Spleen (tissue), 11 donors: Measurements from ENCODE around the gene RPTOR. TPM values are rescaled to one million over a fixed set of nuclear protein-coding genes. Genes with fewer than 3 reads are reported as not detected.

ENCODE experiments used
- DNase-seq: peaks from one replicate; pipeline ENCODE4 v3.0.0-alpha.2; 2020
- H3K27ac ChIP-seq, 8 donors: fragments of 200-600 bp; sonication (generic) in 7 of 8; 1 replicate in 4 of 8; 2 replicates in 4 of 8; pipeline versions ENCODE4 v1.5.0 to v1.8.0; 2016 to 2021; ENCODE audit warnings: inconsistent platforms in 4 of 8, mild to moderate bottlenecking in 4 of 8, moderate library complexity in 1 of 8
- H3K27me3 ChIP-seq, 7 donors: fragments of 200-600 bp; sonication (generic) in 6 of 7; replicated peaks in 1 of 7; 1 replicate in 4 of 7; 2 replicates in 3 of 7; pipeline versions ENCODE4 v1.5.0 to v1.8.0; 2016 to 2021; ENCODE audit warnings: inconsistent platforms in 3 of 7, mild to moderate bottlenecking in 1 of 7
- H3K36me3 ChIP-seq, 6 donors: fragments of 200-600 bp; sonication (generic) in 5 of 6; 1 replicate in 4 of 6; 2 replicates in 2 of 6; pipeline versions ENCODE4 v1.5.0 to v1.8.0; 2016 to 2021; ENCODE audit warnings: inconsistent platforms in 2 of 6
- H3K4me1 ChIP-seq, 6 donors: fragments of 200-600 bp; sonication (generic) in 5 of 6; 1 replicate in 3 of 6; 2 replicates in 3 of 6; pipeline versions ENCODE4 v1.5.0 to v1.8.0; 2016 to 2021; ENCODE audit warnings: inconsistent platforms in 3 of 6
- H3K4me3 ChIP-seq, 8 donors: fragments of 200-600 bp; sonication (generic) in 7 of 8; 1 replicate in 4 of 8; 2 replicates in 4 of 8; pipeline versions ENCODE4 v1.5.0 to v1.8.0; 2016 to 2021; ENCODE audit warnings: inconsistent platforms in 4 of 8, mild to moderate bottlenecking in 4 of 8, moderate library complexity in 2 of 8
- H3K9me3 ChIP-seq, 8 donors: fragments of 200-600 bp; sonication (generic) in 7 of 8; 1 replicate in 4 of 8; 2 replicates in 4 of 8; pipeline versions ENCODE4 v1.5.0 to v1.8.0; 2016 to 2021; ENCODE audit warnings: inconsistent platforms in 4 of 8
- POLR2A ChIP-seq, 3 donors: fragments of 450-650 bp; IDR thresholded peaks; one replicate each; pipeline ENCODE4 v1.5.1; 2017; ENCODE audit warnings: antibody characterized with exemption in 3 of 3, mild to moderate bottlenecking in 1 of 3
- POLR2AphosphoS5 ChIP-seq, 3 donors: sonication (generic); formaldehyde crosslinking; IDR thresholded peaks; one replicate each; pipeline ENCODE4 v1.5.1; 2017; ENCODE audit warnings: antibody characterized with exemption in 3 of 3
- WGBS, 5 donors: extraction: QIAGEN DNeasy Blood & Tissue Kit in 3 of 5; methylation state at CpG; one replicate each; pipeline versions ENCODE4 v1.1.5 to v1.1.7; 2013 to 2018; 5-methylcytosine and 5-hydroxymethylcytosine counted together
- intact Hi-C: fragments of 100-400 bp; cut with DNase I; formaldehyde crosslinking; loops from one replicate; pipeline ENCODE4 v1.15.0; 2023; ENCODE audit warnings: low total_unique reads
- polyA plus RNA-seq, 3 donors: library from polyadenylated mRNA; stranded (reverse); fragments of 200-250 nt; gene quantifications; one replicate each; pipeline ENCODE4 v1.2.1, GENCODE V29; 2013
- total RNA-seq, 7 donors: library from RNA; depleted of rRNA in 3 of 7; stranded (reverse); fragments of >200 nt in 3 of 7; fragmentation: NEBNext Ultra II Directional in 4 of 7; extraction: Animal tissue kit (Norgen Biotek cat#: 25700) in 4 of 7; gene quantifications; one replicate each; pipeline versions ENCODE4 v1.1.0 to v1.2.1, GENCODE V29; 2016 to 2021
- TF ChIP-seq, protein P1 (sequence below), 11 experiments: fragments of 200-600 bp in 7 of 11; fragments of 450-650 bp in 4 of 11; sonication (generic) in 4 of 11; IDR thresholded peaks in 8 of 11; conservative IDR thresholded peaks in 3 of 11; 1 replicate in 7 of 11; 2 replicates in 4 of 11; pipeline versions ENCODE4 v1.4.0 to v1.8.0; 2016 to 2021; ENCODE audit warnings: antibody characterized with exemption in 11 of 11, inconsistent platforms in 4 of 11, mild to moderate bottlenecking in 1 of 11
- donor health status: healthy with polysubstance abuse.
- donor health status: DM: no; HTN: no; CAD: no; lungs with moderate emphysema.
- donor health status: DM: no; HTN: no; CAD: no.
- donor health status: Bipolar disorder and iron deficiency.
- donor health status: healthy.
- donor health status: DM: no; HTN: no; CAD: no.
- donor health status: DM: yes; HTN: yes; CAD: no.

RPTOR gene
- total and polyA plus RNA-seq, 10 donors: 3.1 to 61.2 (median 40.7) TPM

DNA sequence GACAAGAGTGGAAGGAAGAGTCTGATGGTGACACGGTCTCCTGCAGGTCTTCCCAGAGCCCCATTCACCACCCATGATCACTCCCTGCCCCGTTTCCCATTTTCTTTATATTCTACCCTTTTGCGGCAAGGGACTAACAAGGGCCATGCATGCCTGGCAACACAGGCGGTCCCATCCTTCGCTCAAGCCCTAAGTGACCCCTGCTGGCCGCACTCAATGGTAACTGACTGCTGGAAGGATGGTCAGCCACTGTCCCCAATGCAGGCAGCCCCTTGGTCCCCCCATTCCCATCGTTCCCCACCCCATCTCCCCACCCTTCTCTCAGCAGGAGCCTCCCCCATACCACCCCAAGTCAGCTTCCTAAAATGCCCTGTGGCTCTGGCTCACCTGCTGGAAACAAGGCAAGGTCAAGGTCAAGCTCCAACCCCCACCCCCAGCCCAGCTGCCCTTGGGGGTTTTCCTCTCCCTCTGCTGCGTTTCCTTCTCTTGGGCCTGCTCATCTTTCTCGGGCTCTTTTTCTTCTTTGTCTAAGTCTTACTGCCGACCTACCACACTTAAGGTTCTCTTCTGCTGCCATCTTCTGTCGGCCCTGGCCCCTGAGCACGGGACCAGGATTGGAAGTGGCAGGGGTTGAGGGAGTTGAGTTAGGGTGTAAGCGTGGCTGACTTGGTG lies 116.0 kb downstream of the RPTOR start:
- intact Hi-C loops: no loop called here

DNA sequence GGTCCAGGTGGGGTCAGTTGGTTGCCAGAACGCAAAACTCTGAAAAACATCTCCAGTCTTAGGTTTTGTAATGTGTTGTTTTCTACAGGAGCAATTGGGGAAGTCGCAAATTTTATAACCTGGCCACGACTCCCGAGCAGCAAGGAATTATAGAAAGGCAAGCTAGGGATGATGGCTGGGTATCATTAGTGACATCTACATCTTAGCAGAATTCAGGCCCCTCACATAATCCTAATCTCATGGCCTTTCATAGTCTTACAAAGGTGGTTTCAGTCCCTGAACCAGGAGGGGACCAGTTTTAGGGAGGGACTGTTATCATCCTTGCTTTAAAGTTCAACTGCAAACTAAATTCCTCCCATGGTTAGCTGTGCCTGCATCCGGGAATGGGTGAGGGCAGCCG lies 117.9 kb downstream of the RPTOR start:
- Histone ChIP-seq H3K36me3 (peaks cover 0 to 5% (median 0%) of the 10 kb centered on the region in 6 donors), H3K9me3 (peaks cover 0 to 5% (median 4%) of the 10 kb centered on the region in 8 donors), H3K27ac (no peak overlapping the region), H3K4me1 (peaks cover 11 to 46% (median 19%) of the 10 kb centered on the region in 6 donors), H3K27me3 (no peaks in the 10 kb centered on the region), H3K4me3 (no peak overlapping the region)
- intact Hi-C loops: no loop called here
- DNase-seq: no peak
- TF ChIP-seq, protein P1, sequence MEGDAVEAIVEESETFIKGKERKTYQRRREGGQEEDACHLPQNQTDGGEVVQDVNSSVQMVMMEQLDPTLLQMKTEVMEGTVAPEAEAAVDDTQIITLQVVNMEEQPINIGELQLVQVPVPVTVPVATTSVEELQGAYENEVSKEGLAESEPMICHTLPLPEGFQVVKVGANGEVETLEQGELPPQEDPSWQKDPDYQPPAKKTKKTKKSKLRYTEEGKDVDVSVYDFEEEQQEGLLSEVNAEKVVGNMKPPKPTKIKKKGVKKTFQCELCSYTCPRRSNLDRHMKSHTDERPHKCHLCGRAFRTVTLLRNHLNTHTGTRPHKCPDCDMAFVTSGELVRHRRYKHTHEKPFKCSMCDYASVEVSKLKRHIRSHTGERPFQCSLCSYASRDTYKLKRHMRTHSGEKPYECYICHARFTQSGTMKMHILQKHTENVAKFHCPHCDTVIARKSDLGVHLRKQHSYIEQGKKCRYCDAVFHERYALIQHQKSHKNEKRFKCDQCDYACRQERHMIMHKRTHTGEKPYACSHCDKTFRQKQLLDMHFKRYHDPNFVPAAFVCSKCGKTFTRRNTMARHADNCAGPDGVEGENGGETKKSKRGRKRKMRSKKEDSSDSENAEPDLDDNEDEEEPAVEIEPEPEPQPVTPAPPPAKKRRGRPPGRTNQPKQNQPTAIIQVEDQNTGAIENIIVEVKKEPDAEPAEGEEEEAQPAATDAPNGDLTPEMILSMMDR (IDR thresholded peaks at IDR 0.05 in 8 of 11, conservative IDR thresholded peaks at IDR 0.05 in 3 of 11): no peak
- TF ChIP-seq POLR2A (IDR thresholded peaks at IDR 0.05): no peak
- TF ChIP-seq POLR2AphosphoS5 (IDR thresholded peaks at IDR 0.05): no peak
- WGBS, 5 donors: 70 to 89% (median 80%) methylated on average over 6 of the region's 6 CpGs

More for the DNA sequence above, 116.0 kb downstream of the RPTOR start:
- Histone ChIP-seq H3K27me3 (no peaks in the 10 kb centered on the region), H3K27ac (no peak overlapping the region), H3K4me1 (peaks cover 11 to 30% (median 19%) of the 10 kb centered on the region in 6 donors), H3K9me3 (peaks cover 0 to 16% (median 11%) of the 10 kb centered on the region in 8 donors), H3K4me3 (no peak overlapping the region), H3K36me3 (no peaks in the 10 kb centered on the region)
- 90 to 94% (median 92%) methylated on average over 13 of the region's 13 CpGs for WGBS, 5 donors
- DNase-seq: no peak
- TF ChIP-seq, protein P1 (IDR thresholded peaks at IDR 0.05 in 8 of 11, conservative IDR thresholded peaks at IDR 0.05 in 3 of 11): no peak
- TF ChIP-seq POLR2AphosphoS5 (IDR thresholded peaks at IDR 0.05): no peak
- no peak for TF ChIP-seq POLR2A (IDR thresholded peaks at IDR 0.05)

DNA sequence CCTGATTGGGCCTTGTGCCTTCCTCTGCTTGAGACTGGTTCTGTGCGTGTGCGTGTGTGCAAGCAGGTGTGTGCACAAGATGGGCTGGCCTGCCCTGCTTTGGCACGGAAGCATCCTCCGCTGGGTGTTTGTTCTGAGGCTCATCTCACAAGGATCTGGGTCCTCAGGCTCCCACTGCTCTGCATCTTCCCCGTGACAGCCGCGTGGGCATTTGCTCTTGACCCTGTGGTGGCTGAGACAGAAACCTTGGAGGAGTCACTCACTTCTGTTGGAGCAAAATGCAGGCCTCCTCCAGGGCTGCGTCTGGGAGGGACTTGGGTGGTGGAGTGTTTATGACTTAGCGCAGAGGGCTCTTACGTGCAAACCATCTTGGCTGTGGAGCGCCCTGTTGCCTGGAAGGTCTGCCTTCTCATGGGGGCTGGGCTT lies 119.2 kb downstream of the RPTOR start:
- Histone ChIP-seq H3K4me3 (no peak overlapping the region), H3K36me3 (peaks cover 0 to 5% (median 0%) of the 10 kb centered on the region in 6 donors), H3K27ac (peak overlapping the region in 4 of 8 donors; percentile 1 to 27 (median 18)), H3K9me3 (no peaks in the 10 kb centered on the region), H3K27me3 (no peaks in the 10 kb centered on the region), H3K4me1 (peaks cover 11 to 58% (median 19%) of the 10 kb centered on the region in 6 donors)
- TF ChIP-seq, protein P1 (IDR thresholded peaks at IDR 0.05 in 8 of 11, conservative IDR thresholded peaks at IDR 0.05 in 3 of 11): no peak
- no peak for TF ChIP-seq POLR2AphosphoS5 (IDR thresholded peaks at IDR 0.05)
- TF ChIP-seq POLR2A (IDR thresholded peaks at IDR 0.05): no peak
- intact Hi-C loops: no loop called here
- DNase-seq: no peak
- 71 to 93% (median 82%) methylated on average over 11 of the region's 11 CpGs for WGBS, 5 donors

DNA sequence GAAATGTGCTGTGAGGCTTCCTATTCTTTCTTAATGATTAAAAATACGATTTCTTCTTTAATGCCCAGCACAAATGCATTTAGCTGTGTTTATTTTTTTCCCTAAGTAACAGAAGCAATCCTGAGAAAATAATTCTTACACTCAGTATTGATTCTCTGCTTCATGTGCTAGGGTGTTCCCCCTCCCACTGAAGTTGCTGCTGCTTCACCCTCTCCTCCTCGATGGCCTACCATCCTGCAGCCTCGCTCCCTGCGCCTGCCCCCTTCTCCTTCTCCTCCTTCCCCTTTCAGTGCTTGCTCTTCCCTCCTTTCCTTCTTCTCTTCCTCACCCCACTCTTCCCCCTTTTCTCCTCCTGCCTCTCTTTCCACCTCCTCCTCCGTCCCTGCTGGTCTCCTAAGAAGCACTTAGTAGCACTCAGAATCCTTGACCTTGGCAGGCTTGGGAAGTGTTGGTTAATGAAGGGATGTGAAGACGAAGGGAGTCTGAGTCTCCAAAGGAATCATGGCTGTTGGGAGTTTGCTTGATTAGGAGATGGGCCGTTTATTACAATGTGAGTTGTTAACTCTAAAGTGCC lies 119.7 kb downstream of the RPTOR start:
- TF ChIP-seq, protein P1 (IDR thresholded peaks at IDR 0.05 in 8 of 11, conservative IDR thresholded peaks at IDR 0.05 in 3 of 11): no peak
- no peak for TF ChIP-seq POLR2AphosphoS5 (IDR thresholded peaks at IDR 0.05)
- TF ChIP-seq POLR2A (IDR thresholded peaks at IDR 0.05): no peak
- peaks cover 0 to 5% (median 0%) of the 10 kb centered on the region in 6 donors for H3K36me3 ChIP-seq
- WGBS, 5 donors: 38 to 54% (median 51%) methylated on average over 7 of the region's 7 CpGs
- peaks cover 11 to 62% (median 19%) of the 10 kb centered on the region in 6 donors for H3K4me1 ChIP-seq
- DNase-seq: no peak
- H3K4me3 ChIP-seq: no peak overlapping the region
- intact Hi-C loops: no loop called here
- H3K9me3 ChIP-seq: no peaks in the 10 kb centered on the region
- no peaks in the 10 kb centered on the region for H3K27me3 ChIP-seq
- H3K27ac ChIP-seq: peak overlapping the region in 4 of 8 donors; percentile 1 to 43 (median 18)
